ENCODE measurements around the gene GMFB. TPM values are rescaled to one million over a fixed set of nuclear protein-coding genes. Genes with fewer than 3 reads are reported as not detected.

Gene GMFB
- polyA plus RNA-seq, 2 of the 4 experiments (the other 2 are of a cell fraction): 45.5 to 66.7 TPM

GRCh38 chr14:54451961-54452360, 36.8 kb downstream of the GMFB start:
- TF ChIP-seq BCL3 (IDR thresholded peaks at IDR 0.05) (no peak), EHF (CRISPR knock-in tag; IDR thresholded peaks at IDR 0.05) (no peak), CHD4 (IDR thresholded peaks at IDR 0.05; ENCODE audit: borderline replicate concordance) (no peak), FOSL2 (IDR thresholded peaks at IDR 0.05) (no peak), FOSL2 (CRISPR knock-in tag; IDR thresholded peaks at IDR 0.05) (no peak), JUNB (IDR thresholded peaks at IDR 0.05) (no peak), SMC3 (IDR thresholded peaks at IDR 0.05) (no peak), SREBF2 (IDR thresholded peaks at IDR 0.05) (no peak), ZC3H11A (IDR thresholded peaks at IDR 0.05) (no peak), TP53 (CRISPR knock-in tag; IDR thresholded peaks at IDR 0.05) (no peak), FOSB (CRISPR knock-in tag; IDR thresholded peaks at IDR 0.05) (no peak), CBX2 (IDR thresholded peaks at IDR 0.05; ENCODE audit: borderline replicate concordance, low read depth) (no peak), USF2 (IDR thresholded peaks at IDR 0.05) (no peak), EHMT2 (IDR thresholded peaks at IDR 0.05; ENCODE audit: low read depth) (no peak), HDAC2 (IDR thresholded peaks at IDR 0.05) (no peak), E2F6 (IDR thresholded peaks at IDR 0.05; ENCODE audit: borderline replicate concordance, low read depth) (no peak), KDM1A (IDR thresholded peaks at IDR 0.05; ENCODE audit: low read depth) (no peak), CTCF (IDR thresholded peaks at IDR 0.05) (no peak), HES2 (IDR thresholded peaks at IDR 0.05) (no peak)
- FAIRE-seq (no peak), ATAC-seq (no peak)

GRCh38 chr14:54451121-54451601, 37.6 kb downstream of the GMFB start:
- Histone ChIP-seq H3K27ac (no peak overlapping the region), H3K9me3 (no peaks in the 10 kb centered on the region), H3K4me3 (no peak overlapping the region), H3K4me1 (peaks cover 17% of the 10 kb centered on the region), H3K4me2 (no peak overlapping the region)
- ChIA-PET POLR2A (no interaction called here), CTCF (interaction anchor here (1.2 to 1.8 kb wide), 2 partner anchors 9 kb away, joined by 6 to 8 read pairs; partner anchors contain the start of gene CNIH1)
- TF ChIP-seq CHD2 (IDR thresholded peaks at IDR 0.05; ENCODE audit: low read length, partially characterized antibody): no peak
- TF ChIP-seq CHD4 (IDR thresholded peaks at IDR 0.05; ENCODE audit: borderline replicate concordance): no peak
- no peak for TF ChIP-seq USF2 (IDR thresholded peaks at IDR 0.05)
- TF ChIP-seq FOSB (CRISPR knock-in tag; IDR thresholded peaks at IDR 0.05): no peak
- TF ChIP-seq NPAS2 (CRISPR knock-in tag; IDR thresholded peaks at IDR 0.05; ENCODE audit: borderline replicate concordance): no peak
- TF ChIP-seq EHMT2 (IDR thresholded peaks at IDR 0.05; ENCODE audit: low read depth): no peak
- no peak for TF ChIP-seq PHF8 (IDR thresholded peaks at IDR 0.05; ENCODE audit: borderline replicate concordance, low read depth)
- TF ChIP-seq RNF2 (IDR thresholded peaks at IDR 0.05; ENCODE audit: borderline replicate concordance, low read depth): no peak
- no peak for TF ChIP-seq ESRRA (IDR thresholded peaks at IDR 0.05; ENCODE audit: borderline replicate concordance, low read length)
- TF ChIP-seq NR3C1 (IDR thresholded peaks at IDR 0.05): no peak
- no peak for TF ChIP-seq GATA3 (IDR thresholded peaks at IDR 0.05; ENCODE audit: borderline replicate concordance)
- WGBS (ENCODE audit: missing lambda C conversion rate): 87% methylated on average over 7 of the region's 7 CpGs
- no peak for FAIRE-seq
- no peak for DNase-seq (ENCODE audit: low read depth in 1 of 2, low spot score in 1 of 2)
- no peak for ATAC-seq

More at GRCh38 chr14:54451961-54452360, 36.8 kb downstream of the GMFB start:
- Histone ChIP-seq H3K4me2 (no peak overlapping the region), H3K4me1 (peaks cover 9% of the 10 kb centered on the region), H3K27ac (no peak overlapping the region), H3K9me3 (no peaks in the 10 kb centered on the region), H3K4me3 (no peak overlapping the region)
- ChIA-PET POLR2A (no interaction called here), CTCF (interaction anchor here (0.6 to 1.2 kb wide), 3 partner anchors 10 to 75 kb away, joined by 3 to 6 read pairs (median 4); partner anchors contain the start of gene CNIH1)
- WGBS (ENCODE audit: missing lambda C conversion rate): 55% methylated on average over 3 of the region's 3 CpGs
- no peak for DNase-seq (ENCODE audit: low read depth in 1 of 2, low spot score in 1 of 2)

Data from A549 (cell line).